DMS 273 (cell line): ENCODE data around the gene CRIP2.
A peak's percentile ranks its signal among the peaks of the same experiment; 100 is the strongest.

Experiments
- DNase-seq: peaks from one replicate; lab custom pipeline; 2025; ENCODE audit not compliant: unreplicated experiment; lab: John Stamatoyannopoulos, UW

CRIP2 gene

DNA sequence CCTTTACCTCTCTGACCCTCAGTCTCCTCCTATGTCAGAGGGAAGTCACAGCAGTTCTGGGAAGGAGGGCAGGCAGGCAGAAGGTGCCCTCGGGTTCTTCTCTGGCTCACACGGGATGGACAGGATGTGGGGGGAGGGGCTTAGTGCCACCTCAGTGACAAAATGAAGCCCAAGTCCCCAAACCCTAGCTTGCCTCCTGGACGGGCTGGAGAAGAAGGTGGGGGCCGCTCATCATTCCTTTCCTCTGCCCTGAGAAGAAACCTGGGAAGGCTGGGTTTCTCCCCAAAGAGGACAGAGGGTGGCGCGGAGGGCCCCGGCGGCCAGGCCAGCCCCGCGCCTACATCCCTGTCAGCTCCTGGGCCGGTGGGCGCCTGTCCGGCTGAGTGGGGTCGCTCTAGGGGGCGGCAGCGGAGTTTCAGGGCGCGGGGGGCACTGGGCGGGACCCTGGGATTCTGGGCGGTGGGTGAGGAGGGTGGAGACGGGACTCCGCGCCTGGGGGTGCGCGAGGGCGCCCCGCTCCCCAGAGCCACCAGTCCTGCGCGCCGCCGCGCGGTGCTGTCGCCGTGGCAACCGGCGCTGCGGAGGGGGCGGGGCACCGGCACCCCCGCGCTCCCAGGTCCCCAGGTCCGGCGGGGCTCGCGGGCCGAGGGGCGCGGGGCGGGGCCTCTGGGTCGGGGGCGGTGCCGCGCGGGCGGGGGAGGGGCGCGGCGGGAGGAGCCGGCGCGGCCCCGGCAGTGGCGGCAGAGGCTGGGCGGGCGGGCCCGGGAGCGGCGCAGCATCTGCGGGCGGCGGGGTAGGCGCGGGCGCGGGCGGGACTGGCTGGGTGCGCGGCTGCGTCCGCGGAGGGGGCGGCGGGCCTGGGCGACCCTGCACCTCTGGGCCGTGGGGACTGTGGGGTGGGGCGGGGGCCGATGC, 51.5 kb downstream of the CRIP2 start, which contains the start of gene TMEM121:
Gene TMEM121, plus strand, starts transcription at position 723 of the 915 bp plus-strand sequence. CDS start 2,252 bp downstream, outside the sequence.
- DNase-seq: peak; percentile 70

DNA sequence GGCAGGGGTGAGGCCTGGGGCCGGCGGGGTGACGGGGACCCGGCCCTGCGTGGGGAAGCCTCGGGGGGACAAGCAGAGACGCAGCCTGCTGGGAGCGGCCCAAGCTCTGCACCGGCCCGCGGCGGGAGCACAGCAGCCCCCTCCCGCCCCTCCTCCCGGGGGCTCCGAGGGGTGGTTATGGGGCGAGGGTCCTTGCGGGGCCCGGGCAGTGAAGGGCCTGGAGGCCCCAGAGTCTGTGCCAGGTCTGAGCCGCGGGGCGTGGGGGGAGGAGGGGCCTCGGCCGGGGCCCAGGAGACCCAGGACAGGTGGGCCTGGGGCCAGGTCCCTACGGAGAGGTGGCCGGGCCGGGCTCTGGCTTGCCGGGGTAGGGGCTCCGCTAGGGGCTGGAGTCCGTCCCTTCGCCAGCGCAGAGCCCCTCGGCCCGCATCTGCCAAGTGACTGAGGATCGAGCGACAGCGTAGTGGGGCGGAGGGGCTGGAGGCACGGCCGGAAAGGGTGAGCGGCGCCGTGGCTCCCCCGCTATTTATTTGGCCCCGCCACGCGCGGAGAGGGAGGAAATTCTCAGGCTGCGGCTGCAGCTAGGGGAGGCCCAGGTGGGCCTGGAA, 52.3 kb downstream of the CRIP2 start:
- DNase-seq: no peak

DNA sequence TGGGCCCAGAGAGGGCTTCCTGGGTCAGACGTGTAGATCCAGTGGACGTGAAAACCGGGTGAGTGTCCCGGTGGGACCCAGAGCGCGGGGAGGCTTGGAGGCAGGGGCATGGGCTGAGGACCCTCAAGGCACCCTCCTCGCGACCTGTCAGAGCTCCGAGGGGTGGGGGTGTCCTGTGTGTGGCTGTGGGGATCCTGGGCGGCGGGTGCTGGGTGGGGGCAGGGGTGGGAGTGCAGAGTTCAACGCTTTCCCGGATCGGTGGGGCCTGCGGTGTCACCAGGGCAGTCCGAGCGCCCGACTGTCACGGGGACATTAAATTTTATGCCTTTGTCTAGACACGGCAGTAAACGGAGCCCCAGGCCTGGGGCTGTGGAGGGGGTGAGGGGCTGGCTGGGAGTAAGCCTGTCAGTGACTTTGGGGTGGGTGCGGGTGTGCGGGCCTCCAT, 52.8 kb downstream of the CRIP2 start:
- DNase-seq: no peak

DNA sequence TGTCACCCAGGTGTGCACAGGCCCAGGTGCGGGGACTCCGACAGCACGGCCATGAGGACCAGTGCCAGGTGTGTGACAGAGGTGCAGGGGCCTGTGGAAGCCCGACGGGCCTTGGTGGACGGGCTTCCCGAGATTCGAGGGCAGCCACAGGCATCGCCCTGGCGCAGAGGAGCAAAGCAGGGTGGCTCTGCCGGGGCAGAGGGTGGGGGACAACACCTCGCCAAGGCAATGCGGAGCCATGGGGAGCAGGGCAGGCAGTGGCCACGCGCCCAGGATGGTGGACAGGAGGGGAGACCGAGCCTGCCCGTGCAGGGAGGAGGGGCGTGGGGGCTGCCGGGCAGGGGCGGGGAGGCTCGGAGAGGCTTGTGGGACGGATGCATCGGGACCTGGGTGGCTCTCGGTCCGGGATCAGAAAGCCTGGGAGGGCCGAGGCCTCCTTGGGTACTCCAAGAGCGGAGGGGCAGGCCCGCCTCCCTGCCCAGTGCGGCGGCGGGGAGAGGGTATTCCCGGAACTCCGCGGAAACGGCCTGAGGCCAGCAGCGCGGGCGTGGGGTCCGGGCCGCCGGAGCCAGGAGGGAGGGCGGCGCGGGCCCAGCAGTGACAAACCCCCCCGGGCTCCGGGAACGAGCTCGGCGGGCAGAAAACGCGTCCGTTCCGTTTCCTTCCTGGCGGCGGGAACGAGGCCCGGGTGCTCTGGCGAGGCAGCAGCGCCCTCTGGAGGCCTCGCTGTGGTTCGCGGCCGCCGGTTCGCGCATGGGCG, 53.4 kb downstream of the CRIP2 start:
- peak; percentile 93 for DNase-seq

DNA sequence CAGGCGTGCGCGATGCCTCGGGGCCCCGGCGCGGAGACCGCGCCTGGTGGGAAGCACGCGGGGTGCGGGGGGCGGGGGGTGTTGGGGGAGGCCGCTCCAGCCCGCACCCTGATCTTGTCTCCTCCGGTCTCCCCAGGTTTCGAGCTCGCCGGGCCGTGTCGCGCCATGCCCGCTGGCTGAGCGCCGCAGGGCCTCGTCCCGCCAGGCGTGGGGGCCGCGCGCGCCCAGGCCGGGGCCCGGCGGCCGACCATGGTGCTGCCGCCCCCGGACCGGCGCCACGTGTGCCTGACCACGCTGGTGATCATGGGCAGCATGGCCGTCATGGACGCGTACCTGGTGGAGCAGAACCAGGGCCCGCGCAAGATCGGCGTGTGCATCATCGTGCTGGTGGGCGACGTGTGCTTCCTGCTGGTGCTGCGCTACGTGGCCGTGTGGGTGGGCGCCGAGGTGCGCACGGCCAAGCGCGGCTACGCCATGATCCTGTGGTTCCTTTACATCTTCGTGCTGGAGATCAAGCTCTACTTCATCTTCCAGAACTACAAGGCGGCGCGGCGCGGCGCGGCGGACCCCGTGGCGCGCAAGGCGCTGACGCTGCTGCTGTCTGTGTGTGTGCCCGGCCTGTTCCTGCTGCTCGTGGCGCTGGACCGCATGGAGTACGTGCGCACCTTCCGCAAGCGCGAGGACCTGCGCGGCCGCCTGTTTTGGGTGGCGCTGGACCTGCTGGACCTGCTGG, 54.1 kb downstream of the CRIP2 start:
- DNase-seq: no peak

DNA sequence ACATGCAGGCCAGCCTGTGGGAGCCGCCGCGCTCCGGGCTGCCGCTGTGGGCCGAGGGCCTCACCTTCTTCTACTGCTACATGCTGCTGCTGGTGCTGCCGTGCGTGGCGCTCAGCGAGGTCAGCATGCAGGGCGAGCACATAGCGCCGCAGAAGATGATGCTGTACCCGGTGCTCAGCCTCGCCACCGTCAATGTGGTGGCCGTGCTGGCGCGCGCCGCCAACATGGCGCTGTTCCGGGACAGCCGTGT, 54.6 kb downstream of the CRIP2 start:
- no peak for DNase-seq
